ENCODE data around the gene TSPAN5. TPM values are rescaled to one million over a fixed set of nuclear protein-coding genes. Genes with fewer than 3 reads are reported as not detected.

TSPAN5 gene
- total RNA-seq, 1 experiment from 2014 or later: 12.4 TPM

DNA sequence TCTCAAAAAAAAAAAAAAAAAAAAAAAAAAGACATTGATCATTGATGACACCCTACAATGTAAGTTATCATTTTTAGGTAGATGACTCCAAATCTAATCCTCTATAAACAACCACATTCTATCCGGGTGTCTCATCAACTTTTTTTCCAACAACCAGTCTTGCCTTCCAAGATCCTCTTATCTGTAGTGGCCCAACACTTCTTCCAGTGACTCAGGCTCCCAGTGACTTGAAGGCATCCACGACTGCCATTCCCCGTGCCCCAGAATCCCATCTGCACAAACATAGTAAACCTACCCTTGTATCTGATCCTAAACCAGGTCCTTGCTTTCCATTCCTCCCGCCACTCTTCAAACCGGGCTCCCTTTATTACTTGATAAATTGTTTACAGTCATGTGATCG is 15.6 kb upstream of the TSPAN5 start:
- POLR2A ChIA-PET (ENCODE audit: unreplicated experiment): no interaction called here

GRCh38 chr4:98673288-98673644 is 14.9 kb upstream of the TSPAN5 start:
- Histone ChIP-seq H3F3A (ENCODE audit: insufficient read depth, low read depth) (no peaks in the 10 kb centered on the region), H3K9me3 (ENCODE audit: insufficient read depth, low read depth) (no peaks in the 10 kb centered on the region), H3K4me2 (no peak overlapping the region), H3K36me3 (ENCODE audit: low read depth) (no peaks in the 10 kb centered on the region), H3K4me1 (replicated peaks; ENCODE audit: insufficient read depth) (no peaks in the 10 kb centered on the region), H3K27me3 (ENCODE audit: insufficient read depth, low read depth) (no peaks in the 10 kb centered on the region), H3K79me2 (ENCODE audit: low read depth) (no peaks in the 10 kb centered on the region), H3K9me2 (ENCODE audit: insufficient read depth) (no peaks in the 10 kb centered on the region), H3K4me3 (no peak overlapping the region), H3K27ac (no peak overlapping the region), H4K20me1 (ENCODE audit: insufficient read depth) (no peaks in the 10 kb centered on the region), H2AFZ (no peak overlapping the region)
- ChIA-PET CTCF (no interaction called here), POLR2A (ENCODE audit: unreplicated experiment) (no interaction called here)
- no peak for DNase-seq
- intact Hi-C loops (cut with micrococcal nuclease; ENCODE audit: unreplicated experiment): no loop called here
- no peak for TF ChIP-seq CTCF (conservative IDR thresholded peaks at IDR 0.05)
- TF ChIP-seq EZH2 (IDR thresholded peaks at IDR 0.05; ENCODE audit: low read depth): no peak
- no TSS peak for BruUV-seq (replicated peaks)

More for the DNA sequence above, 15.6 kb upstream of the TSPAN5 start:
- intact Hi-C loops (cut with micrococcal nuclease; ENCODE audit: unreplicated experiment): no loop called here
- no peak overlapping the region for H2AFZ ChIP-seq
- no peaks in the 10 kb centered on the region for H3K27me3 ChIP-seq (ENCODE audit: insufficient read depth, low read depth)
- H3K4me3 ChIP-seq: no peak overlapping the region
- no peak overlapping the region for H3K27ac ChIP-seq
- CTCF ChIA-PET: no interaction called here
- no peaks in the 10 kb centered on the region for H4K20me1 ChIP-seq (ENCODE audit: insufficient read depth)
- TF ChIP-seq EZH2 (IDR thresholded peaks at IDR 0.05; ENCODE audit: low read depth): no peak
- no peak for TF ChIP-seq CTCF (conservative IDR thresholded peaks at IDR 0.05)
- no TSS peak for BruUV-seq (replicated peaks)
- no peaks in the 10 kb centered on the region for H3F3A ChIP-seq (ENCODE audit: insufficient read depth, low read depth)
- no peak overlapping the region for H3K4me2 ChIP-seq
- DNase-seq: no peak
- H3K79me2 ChIP-seq (ENCODE audit: low read depth): no peaks in the 10 kb centered on the region
- H3K4me1 ChIP-seq (replicated peaks; ENCODE audit: insufficient read depth): no peaks in the 10 kb centered on the region
- H3K9me2 ChIP-seq (ENCODE audit: insufficient read depth): no peaks in the 10 kb centered on the region
- no peaks in the 10 kb centered on the region for H3K9me3 ChIP-seq (ENCODE audit: insufficient read depth, low read depth)
- no peaks in the 10 kb centered on the region for H3K36me3 ChIP-seq (ENCODE audit: low read depth)

DNA sequence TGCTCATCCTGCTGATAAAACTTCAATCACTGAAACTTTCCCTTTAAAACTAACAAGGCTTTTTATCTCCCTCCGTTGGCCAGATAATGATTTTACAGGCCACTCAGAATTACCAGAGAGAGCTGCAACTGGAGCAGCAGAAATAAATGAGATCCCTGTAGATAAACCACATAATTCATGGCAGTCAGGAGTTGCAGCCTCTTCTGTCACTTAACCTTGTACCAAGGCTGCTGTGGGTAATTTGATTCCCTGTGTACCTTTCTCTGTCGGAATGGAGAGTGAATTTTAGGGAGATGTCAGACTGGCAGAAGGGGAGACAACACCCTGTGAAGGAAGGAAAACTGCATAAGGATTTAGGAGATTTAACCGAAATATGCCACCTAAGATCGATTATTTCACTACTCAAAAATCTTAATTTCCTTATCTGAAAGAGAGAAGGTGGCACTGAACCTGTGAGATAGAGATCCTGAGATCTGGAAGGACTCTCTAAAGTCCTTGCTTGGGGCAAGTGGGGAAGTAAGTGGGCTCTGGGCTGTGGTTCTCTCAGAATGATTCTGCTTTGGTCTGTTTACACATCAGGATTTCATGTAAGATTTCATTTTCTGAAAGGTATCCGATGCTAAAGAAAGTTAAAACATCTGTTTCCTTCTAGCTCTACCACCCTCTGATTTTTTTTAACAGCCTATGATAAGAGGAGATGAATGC is 14.3 kb upstream of the TSPAN5 start:
- Histone ChIP-seq H3K9me3 (ENCODE audit: insufficient read depth, low read depth) (no peaks in the 10 kb centered on the region), H3K4me2 (no peak overlapping the region), H3K36me3 (ENCODE audit: low read depth) (no peaks in the 10 kb centered on the region), H3K27ac (no peak overlapping the region), H3K9me2 (ENCODE audit: insufficient read depth) (no peaks in the 10 kb centered on the region; the same call in 1 of the 2 replicates), H3K27me3 (ENCODE audit: insufficient read depth, low read depth) (no peaks in the 10 kb centered on the region), H3F3A (ENCODE audit: insufficient read depth, low read depth) (no peaks in the 10 kb centered on the region), H3K4me3 (no peak overlapping the region), H2AFZ (no peak overlapping the region), H4K20me1 (ENCODE audit: insufficient read depth) (no peaks in the 10 kb centered on the region), H3K4me1 (replicated peaks; ENCODE audit: insufficient read depth) (no peaks in the 10 kb centered on the region), H3K79me2 (ENCODE audit: low read depth) (no peaks in the 10 kb centered on the region)
- no peak for DNase-seq
- no peak for TF ChIP-seq CTCF (conservative IDR thresholded peaks at IDR 0.05)
- TF ChIP-seq EZH2 (IDR thresholded peaks at IDR 0.05; ENCODE audit: low read depth): no peak
- CTCF ChIA-PET: no interaction called here
- POLR2A ChIA-PET (ENCODE audit: unreplicated experiment): no interaction called here
- BruUV-seq (replicated peaks): no TSS peak
- intact Hi-C loops (cut with micrococcal nuclease; ENCODE audit: unreplicated experiment): no loop called here
